GM12864 (cell line): Measurements from ENCODE around the gene CPNE6.
A peak's percentile ranks its signal among the peaks of the same experiment; 100 is the strongest.
"Not testable (repeated sequence)": the region's sequence is repeated elsewhere in the genome, so short reads cannot be mapped to it uniquely, and the experiment has no call there.

ENCODE experiments used
- DNase-seq: peaks from one replicate; pipeline ENCODE4 v3.0.0-alpha.2; 2011; ENCODE audit warnings: low read depth
- H3K4me3 ChIP-seq: 2 replicates; pipeline ENCODE4 v1.5.1; 2011; ENCODE audit warnings: mild to moderate bottlenecking, low read depth, low read length, control low read depth
- TF ChIP-seq, protein P1 (sequence below): IDR thresholded peaks from 2 replicates; pipeline ENCODE4 v1.5.1; 2011; ENCODE audit warnings: low read depth, mild to moderate bottlenecking, moderate library complexity, low read length, control low read depth, inconsistent platforms; ENCODE audit errors: missing control alignments

Gene CPNE6

DNA sequence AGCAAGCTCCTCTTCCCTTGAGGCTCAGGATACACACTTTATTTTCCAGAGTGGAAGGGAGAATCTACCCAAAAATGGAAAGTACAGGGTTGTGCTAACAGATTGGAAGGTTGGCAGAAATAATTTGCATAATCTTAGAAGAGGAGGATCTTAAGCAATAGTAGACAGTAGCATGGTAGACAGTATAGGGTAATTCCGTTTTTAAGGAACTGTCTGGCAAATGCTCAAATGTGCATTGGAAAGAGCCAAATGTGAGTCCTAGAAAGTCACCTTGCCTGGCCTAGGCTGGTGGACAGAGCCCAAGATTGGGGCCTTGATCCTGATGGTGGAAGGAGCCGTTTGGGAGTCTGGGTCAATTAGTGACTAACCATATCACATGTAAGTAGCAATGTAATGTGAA is 32.7 kb upstream of the CPNE6 start:
- DNase-seq, result no peak
- H3K4me3 ChIP-seq, result no peak overlapping the region
- TF ChIP-seq, protein P1, sequence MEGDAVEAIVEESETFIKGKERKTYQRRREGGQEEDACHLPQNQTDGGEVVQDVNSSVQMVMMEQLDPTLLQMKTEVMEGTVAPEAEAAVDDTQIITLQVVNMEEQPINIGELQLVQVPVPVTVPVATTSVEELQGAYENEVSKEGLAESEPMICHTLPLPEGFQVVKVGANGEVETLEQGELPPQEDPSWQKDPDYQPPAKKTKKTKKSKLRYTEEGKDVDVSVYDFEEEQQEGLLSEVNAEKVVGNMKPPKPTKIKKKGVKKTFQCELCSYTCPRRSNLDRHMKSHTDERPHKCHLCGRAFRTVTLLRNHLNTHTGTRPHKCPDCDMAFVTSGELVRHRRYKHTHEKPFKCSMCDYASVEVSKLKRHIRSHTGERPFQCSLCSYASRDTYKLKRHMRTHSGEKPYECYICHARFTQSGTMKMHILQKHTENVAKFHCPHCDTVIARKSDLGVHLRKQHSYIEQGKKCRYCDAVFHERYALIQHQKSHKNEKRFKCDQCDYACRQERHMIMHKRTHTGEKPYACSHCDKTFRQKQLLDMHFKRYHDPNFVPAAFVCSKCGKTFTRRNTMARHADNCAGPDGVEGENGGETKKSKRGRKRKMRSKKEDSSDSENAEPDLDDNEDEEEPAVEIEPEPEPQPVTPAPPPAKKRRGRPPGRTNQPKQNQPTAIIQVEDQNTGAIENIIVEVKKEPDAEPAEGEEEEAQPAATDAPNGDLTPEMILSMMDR, result no peak

DNA sequence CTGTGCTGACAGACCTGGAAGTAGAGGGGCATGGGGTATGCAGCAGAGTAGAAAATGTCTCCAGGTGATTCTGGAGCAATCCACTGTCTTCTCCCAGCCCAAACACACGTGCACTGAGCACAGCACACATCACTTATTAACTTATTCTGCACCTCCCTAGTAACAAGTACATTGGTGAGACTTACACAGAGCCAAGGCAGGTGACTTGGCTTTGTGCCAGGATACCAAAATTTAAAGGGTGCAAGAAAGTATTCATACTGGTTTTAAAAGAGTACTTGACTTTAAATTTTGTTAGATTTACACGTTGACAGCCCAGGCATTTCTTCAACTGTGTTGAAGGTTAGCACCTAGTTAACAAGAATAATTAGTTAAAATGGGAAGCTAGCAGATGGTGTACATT is 30.7 kb upstream of the CPNE6 start:
- TF ChIP-seq, protein P1, result no peak
- no peak for DNase-seq
- no peak overlapping the region for H3K4me3 ChIP-seq

DNA sequence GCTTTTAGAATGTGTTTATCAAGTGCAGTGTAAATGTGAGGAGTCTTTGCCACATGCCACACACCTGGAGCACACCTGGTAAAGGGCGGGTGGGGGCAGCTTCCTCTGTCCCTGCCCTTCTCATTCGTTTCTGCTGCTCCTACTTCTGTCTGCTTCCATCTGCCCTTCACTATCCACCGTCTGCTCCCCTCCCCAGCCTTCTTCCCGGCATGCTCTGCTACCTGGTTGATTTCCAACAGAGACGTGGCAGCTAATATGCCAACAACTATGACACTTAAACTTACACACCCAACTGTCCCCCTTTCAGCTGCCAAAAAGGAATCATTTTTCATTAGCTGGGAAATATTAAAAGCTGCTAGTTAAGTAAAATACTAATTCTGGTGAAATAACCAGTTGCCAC is 28.6 kb upstream of the CPNE6 start:
- TF ChIP-seq, protein P1, result no peak
- DNase-seq, result no peak

DNA sequence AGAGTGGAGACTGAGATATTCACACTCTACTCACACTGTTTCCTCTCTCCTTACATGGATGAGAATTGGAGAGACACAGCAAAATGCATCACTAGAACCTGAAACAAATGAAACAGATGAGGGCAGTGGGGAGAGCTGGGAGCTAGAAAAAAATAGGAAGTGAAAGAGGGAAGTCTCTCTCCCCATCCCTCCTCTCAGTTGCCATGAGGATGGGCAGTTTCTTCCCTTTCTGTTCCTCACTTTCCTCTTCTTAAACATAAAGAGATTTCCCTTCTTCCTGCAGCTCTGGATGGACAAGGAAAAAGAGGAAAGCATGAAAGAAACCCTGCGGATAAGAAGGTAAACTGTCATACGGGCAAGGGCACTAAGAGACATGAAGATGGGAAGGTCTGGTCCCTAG is 22.4 kb upstream of the CPNE6 start:
- DNase-seq, H3K4me3 ChIP-seq: not testable (repeated sequence)

More for the DNA sequence above, 28.6 kb upstream of the CPNE6 start:
- no peak overlapping the region for H3K4me3 ChIP-seq

DNA sequence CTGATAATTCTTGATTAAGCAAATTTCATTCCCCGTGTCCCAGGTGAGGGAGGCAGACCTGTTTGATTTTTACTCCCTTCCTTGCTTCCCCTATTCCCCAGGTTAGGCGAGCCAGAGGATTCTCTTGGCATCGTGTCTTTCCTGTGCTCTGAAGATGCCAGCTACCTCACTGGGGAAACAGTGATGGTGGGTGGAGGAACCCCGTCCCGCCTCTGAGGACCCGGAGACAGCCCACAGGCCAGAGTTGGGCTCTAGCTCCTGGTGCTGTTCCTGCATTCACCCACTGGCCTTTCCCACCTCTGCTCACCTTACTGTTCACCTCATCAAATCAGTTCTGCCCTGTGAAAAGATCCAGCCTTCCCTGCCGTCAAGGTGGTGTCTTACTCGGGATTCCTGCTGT is 20.6 kb upstream of the CPNE6 start:
- not testable (repeated sequence) for DNase-seq, H3K4me3 ChIP-seq

DNA sequence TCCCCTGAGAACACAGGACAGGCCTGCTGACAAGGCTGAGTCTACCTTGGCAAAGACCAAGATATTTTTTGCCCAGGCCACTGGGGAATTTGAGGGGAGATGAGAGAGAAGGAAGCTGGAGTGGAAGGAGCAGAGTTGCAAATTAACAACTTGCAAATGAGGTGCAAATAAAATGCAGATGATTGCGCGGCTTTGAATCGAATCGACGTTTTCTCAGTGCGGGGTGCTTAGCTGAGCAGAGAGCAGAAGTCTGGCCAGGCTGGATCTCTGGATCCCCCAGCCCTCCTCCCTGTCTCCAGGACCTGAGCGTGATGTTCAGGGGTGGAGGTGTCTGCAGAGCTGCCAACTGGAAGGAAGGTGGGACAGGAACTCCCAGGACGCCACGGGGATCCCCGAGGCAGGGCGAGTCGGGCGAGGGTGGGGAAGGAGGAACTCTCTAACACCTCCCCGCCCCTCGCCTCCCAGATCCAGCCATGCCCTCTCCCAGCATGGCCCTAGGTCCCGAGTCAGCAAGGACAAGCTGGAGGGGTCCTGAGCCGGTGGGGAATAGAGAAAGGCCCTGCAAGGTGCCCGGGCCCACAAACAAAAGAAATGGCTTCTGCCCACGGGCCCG is 20.1 kb upstream of the CPNE6 start:
- H3K4me3 ChIP-seq, result peak overlapping the region; percentile 63
- TF ChIP-seq, protein P1, result no peak
- DNase-seq, result no peak

DNA sequence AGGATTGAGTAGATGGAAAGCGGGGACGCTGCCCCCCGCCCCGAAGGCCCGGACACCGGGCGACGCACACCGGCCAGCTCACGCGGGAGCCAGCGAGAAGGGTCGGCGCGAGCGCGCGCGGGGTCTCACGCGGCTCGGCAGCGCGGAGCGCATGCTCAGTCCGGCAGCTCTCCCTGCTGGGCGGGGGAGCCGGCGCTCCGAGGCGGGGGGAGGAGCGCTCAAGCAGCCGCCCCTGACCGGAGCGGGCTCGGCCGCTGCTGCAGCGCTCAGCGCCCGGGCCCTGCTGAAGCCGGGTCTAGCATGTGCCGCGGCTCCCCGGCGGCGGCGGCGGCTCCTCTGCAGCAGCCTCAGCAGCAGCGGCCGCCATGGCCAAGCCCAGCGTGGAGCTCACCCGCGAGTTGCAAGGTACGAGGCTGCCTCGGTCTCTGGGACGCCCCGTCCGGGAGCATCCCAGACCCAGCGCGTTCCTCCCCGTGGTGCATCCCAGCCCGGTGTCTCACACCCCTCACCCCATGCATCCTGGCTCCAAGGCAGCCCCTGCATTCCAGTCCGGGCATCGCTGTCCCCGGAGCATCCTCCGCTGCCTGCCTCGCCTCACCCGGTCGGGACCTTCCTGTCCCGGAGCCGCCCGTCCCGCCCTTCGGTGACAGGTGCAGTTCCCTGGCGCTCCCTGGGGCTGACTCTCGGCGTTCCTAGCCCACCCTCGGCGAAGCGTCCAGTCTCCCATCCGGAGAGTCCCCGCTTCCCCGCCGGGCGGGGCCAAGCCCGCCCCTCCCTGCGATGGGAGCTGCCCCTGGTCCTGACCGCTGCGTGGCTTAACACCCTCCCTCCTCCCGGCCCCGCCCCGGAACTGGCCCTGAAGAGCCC is 19.3 kb upstream of the CPNE6 start, which contains the start of gene CARMIL3:
CARMIL3 (plus strand) TSS at position 221 of the 867 bp plus-strand sequence; CDS start at position 366, 145 bp downstream.
- peak within 1 kb of the TSS; percentile 63 for H3K4me3 ChIP-seq
- TF ChIP-seq, protein P1, result no peak
- no peak for DNase-seq
